K562 (cell line): ENCODE data around the gene PITPNM3.

Source experiments
- CTCF ChIP-seq, 3 experiments: IDR thresholded peaks in 2 of 3; conservative IDR thresholded peaks in 1 of 3; 2 replicates each; pipeline ENCODE4 v1.5.1; 2011 to 2012; ENCODE audit warnings: low read length in 3 of 3, mild to moderate bottlenecking in 3 of 3, control low read depth in 2 of 3, improper control_type of control experiment in 1 of 3, inconsistent platforms in 1 of 3, low read depth in 1 of 3, mixed read lengths in 1 of 3, moderate library complexity in 1 of 3; ENCODE audit not compliant: insufficient read depth in 2 of 3
- MAFK ChIP-seq: IDR thresholded peaks from 2 replicates; pipeline ENCODE4 v1.6.1; 2011; ENCODE audit warnings: low read length, improper control_type of control experiment
- NFE2 ChIP-seq: IDR thresholded peaks from 2 replicates; pipeline ENCODE4 v1.6.1; 2014; ENCODE audit warnings: antibody characterized with exemption, low read depth
- POLR2A ChIP-seq: fragments of 450-650 bp; conservative IDR thresholded peaks from 2 replicates; pipeline ENCODE4 v1.6.1; 2016
- TEAD4 ChIP-seq, 2 experiments: sonication (generic) in 1 of 2; formaldehyde crosslinking in 1 of 2; IDR thresholded peaks; 2 replicates each; pipeline versions ENCODE4 v1.6.1 to v1.8.0; 2012 to 2022; ENCODE audit warnings: borderline replicate concordance in 1 of 2, inconsistent platforms in 1 of 2, low read length in 1 of 2, mild to moderate bottlenecking in 1 of 2, missing genetic modification reagents in 1 of 2
- U2AF1 ChIP-seq: fragments of 200-400 bp; formaldehyde crosslinking; optimal IDR thresholded peaks from 2 replicates; pipeline ENCODE3; 2017; ENCODE audit warnings: mild to moderate bottlenecking, low read depth, low read length, moderate library complexity
- YY1 ChIP-seq, 3 experiments: IDR thresholded peaks; 2 replicates each; pipeline ENCODE4 v1.6.1; 2011; ENCODE audit warnings: low read length in 2 of 3, mild to moderate bottlenecking in 2 of 3, moderate library complexity in 2 of 3, borderline replicate concordance in 1 of 3, control low read depth in 1 of 3, low read depth in 1 of 3; ENCODE audit not compliant: insufficient read depth in 3 of 3, insufficient replicate concordance in 2 of 3, control insufficient read depth in 1 of 3, insufficient read length in 1 of 3; ENCODE audit errors: extremely low read depth in 1 of 3
- TF ChIP-seq, protein P1 (sequence below): IDR thresholded peaks from 3 replicates; pipeline ENCODE4 v1.6.1; 2011; ENCODE audit warnings: borderline replicate concordance, mild to moderate bottlenecking; ENCODE audit not compliant: insufficient read length, insufficient read depth
- TF ChIP-seq, protein P2 (sequence below): fragments of 250-450 bp; sonication (Bioruptor Pico); IDR thresholded peaks from 2 replicates; pipeline ENCODE4 v1.6.1; 2021; ENCODE audit warnings: mild to moderate bottlenecking

DNA sequence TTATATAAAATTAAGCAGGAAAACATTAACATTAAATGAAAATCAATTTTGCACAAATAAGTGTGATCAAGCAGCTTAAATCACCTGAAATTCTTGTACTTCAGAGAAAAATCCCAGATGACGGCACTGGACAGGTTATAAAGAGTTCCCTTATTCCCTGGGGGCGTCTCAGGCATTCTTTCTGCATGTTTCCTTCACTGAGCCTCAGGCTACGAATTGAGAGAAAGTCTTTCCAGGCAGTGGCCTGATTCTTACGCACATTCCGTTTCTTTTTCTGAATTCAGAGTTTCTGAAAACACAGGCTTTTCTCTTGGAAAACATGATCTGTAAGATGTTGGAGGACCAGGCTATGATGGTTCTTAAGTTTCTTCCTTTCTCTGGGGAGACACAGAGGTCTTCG, 22.1 kb upstream of the PITPNM3 start:
- TF ChIP-seq, protein P1, sequence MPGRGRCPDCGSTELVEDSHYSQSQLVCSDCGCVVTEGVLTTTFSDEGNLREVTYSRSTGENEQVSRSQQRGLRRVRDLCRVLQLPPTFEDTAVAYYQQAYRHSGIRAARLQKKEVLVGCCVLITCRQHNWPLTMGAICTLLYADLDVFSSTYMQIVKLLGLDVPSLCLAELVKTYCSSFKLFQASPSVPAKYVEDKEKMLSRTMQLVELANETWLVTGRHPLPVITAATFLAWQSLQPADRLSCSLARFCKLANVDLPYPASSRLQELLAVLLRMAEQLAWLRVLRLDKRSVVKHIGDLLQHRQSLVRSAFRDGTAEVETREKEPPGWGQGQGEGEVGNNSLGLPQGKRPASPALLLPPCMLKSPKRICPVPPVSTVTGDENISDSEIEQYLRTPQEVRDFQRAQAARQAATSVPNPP = no peak
- TF ChIP-seq CTCF (IDR thresholded peaks at IDR 0.05 in 2 of 3, conservative IDR thresholded peaks at IDR 0.05 in 1 of 3; ENCODE audit: insufficient read depth in 2 of 3, low read depth in 1 of 3, low read length in 3 of 3) (no peak), MAFK (no peak), YY1 (IDR thresholded peaks at IDR 0.05; ENCODE audit: borderline replicate concordance in 1 of 3, control insufficient read depth in 1 of 3, extremely low read depth in 1 of 3, insufficient read depth in 3 of 3, insufficient read length in 1 of 3, insufficient replicate concordance in 2 of 3, low read depth in 1 of 3, low read length in 2 of 3) (no peak), POLR2A (no peak), U2AF1 (no peak), NFE2 (no peak), TEAD4 (IDR thresholded peaks at IDR 0.05; ENCODE audit: low read length) (no peak), TEAD4 (CRISPR knock-in tag; IDR thresholded peaks at IDR 0.05; ENCODE audit: borderline replicate concordance) (no peak)
- TF ChIP-seq, protein P2, sequence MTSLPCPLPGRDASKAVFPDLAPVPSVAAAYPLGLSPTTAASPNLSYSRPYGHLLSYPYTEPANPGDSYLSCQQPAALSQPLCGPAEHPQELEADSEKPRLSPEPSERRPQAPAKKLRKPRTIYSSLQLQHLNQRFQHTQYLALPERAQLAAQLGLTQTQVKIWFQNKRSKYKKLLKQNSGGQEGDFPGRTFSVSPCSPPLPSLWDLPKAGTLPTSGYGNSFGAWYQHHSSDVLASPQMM (CRISPR knock-in tag) = no peak
